Activated CD8-positive, alpha-beta T cell treated with anti-CD3 and anti-CD28 coated beads, Interleukin-2, amount 10 ng/mL, durations not matched to agents 7 days and 5 days (primary cell): Measurements from ENCODE around the gene NPFFR1. TPM values are rescaled to one million over a fixed set of nuclear protein-coding genes. Genes with fewer than 3 reads are reported as not detected.

Source experiments
- ATAC-seq: fragments of 150-1000 bp; cut with Tn5 transposase; one replicate; pipeline ENCODE4 v1.10.0; 2021; ENCODE audit warnings: moderate library complexity
- CTCF ChIA-PET: fragments of 350-600 bp; sonication (Branson Sonifier 250); formaldehyde crosslinking; loops from one replicate; lab custom pipeline; 2021; ENCODE audit warnings: antibody characterized with exemption; lab: Charles Lee
- POLR2A ChIA-PET: fragments of 350-600 bp; sonication (Branson Sonifier 250); formaldehyde crosslinking; loops from one replicate; lab custom pipeline; 2021; ENCODE audit warnings: antibody characterized with exemption; lab: Charles Lee
- DNase-seq: peaks from one replicate; pipeline ENCODE4 v3.0.0-alpha.2; 2020
- H3K27ac Mint-ChIP-seq: one replicate; pipeline ENCODE4 v1.8.0; 2021; ENCODE audit warnings: mild to moderate bottlenecking, mixed read lengths
- H3K27me3 Mint-ChIP-seq: one replicate; pipeline ENCODE4 v1.8.0; 2021; ENCODE audit warnings: low read depth, mixed read lengths
- H3K36me3 Mint-ChIP-seq: one replicate; pipeline ENCODE4 v1.8.0; 2021; ENCODE audit warnings: low read depth, mixed read lengths
- H3K4me1 Mint-ChIP-seq: one replicate; pipeline ENCODE4 v1.8.0; 2021; ENCODE audit warnings: low read depth, mixed read lengths
- H3K4me3 Mint-ChIP-seq: one replicate; pipeline ENCODE4 v1.8.0; 2021; ENCODE audit warnings: mild to moderate bottlenecking, mixed read lengths
- H3K9me3 Mint-ChIP-seq: one replicate; pipeline ENCODE4 v1.8.0; 2022; ENCODE audit warnings: mixed read lengths; ENCODE audit not compliant: insufficient read depth
- total RNA-seq, 2 experiments: library from RNA; stranded (reverse); gene quantifications; one replicate each; pipeline ENCODE4 v1.2.3, GENCODE V29; 2021

NPFFR1 gene
- total RNA-seq, 2 experiments from 2014 or later, result not detected

DNA sequence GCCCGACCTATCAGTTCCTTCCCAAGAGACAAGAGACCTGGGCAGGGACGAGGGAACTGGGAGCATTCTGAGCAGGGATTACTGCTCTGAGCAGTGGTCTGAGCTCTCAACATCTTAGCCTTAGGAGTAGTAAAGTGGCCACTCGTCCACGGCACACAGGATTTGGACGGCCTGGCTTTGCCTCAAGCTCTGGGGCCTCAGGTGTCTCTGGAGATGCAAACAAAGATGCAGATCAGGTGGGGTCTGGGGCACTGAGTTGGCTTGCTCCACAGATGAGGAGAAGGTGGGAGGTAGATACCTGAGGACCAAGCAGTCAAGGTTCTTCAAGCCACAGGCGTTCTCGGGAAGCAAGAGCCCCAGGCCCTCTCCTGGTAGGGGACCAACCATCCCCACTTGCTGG is 16.1 kb upstream of the NPFFR1 start:
- ChIA-PET CTCF (interaction anchor here (2.1 kb wide), 1 partner anchor 65 kb away, joined by 6 read pairs; no protein-coding TSS in a partner anchor), POLR2A (no interaction called here)
- H3K4me1 Mint-ChIP-seq, result peaks cover 5% of the 10 kb centered on the region
- ATAC-seq (no peak), DNase-seq (no peak)
- H3K4me3 Mint-ChIP-seq, result no peak overlapping the region
- H3K9me3 Mint-ChIP-seq, result no peaks in the 10 kb centered on the region
- no peaks in the 10 kb centered on the region for H3K27me3 Mint-ChIP-seq
- no peak overlapping the region for H3K27ac Mint-ChIP-seq
- no peaks in the 10 kb centered on the region for H3K36me3 Mint-ChIP-seq

DNA sequence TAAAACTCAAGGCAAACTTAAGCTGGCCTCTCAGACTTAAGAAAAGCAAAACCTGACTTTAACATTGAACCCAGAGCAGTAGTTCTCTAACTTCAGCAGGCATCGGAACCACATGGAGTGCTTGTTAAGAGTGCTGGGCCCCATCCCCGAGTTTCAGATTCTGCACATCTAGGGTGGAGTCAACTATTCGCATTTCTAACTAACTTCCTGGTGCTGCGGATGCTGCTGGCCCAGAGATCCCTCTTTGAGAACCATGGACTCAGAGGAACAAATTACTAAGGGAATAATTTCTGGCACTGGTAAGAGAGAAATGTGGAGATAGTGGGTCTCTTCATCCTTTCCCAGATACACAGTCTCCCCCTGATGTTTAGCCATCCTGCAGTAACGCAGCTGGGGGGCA is 14.6 kb upstream of the NPFFR1 start:
- ChIA-PET CTCF (interaction anchor here (0.9 to 2.1 kb wide), 2 partner anchors 66 to 77 kb away, joined by 3 to 6 read pairs; no protein-coding TSS in a partner anchor), POLR2A (interaction anchor here (0.6 kb wide), 1 partner anchor 18 kb away, joined by 3 read pairs; no protein-coding TSS in a partner anchor)
- no peak for DNase-seq
- H3K9me3 Mint-ChIP-seq, result no peaks in the 10 kb centered on the region
- H3K27ac Mint-ChIP-seq, result no peak overlapping the region
- ATAC-seq, result no peak
- no peaks in the 10 kb centered on the region for H3K27me3 Mint-ChIP-seq
- peaks cover 7% of the 10 kb centered on the region for H3K4me1 Mint-ChIP-seq
- H3K4me3 Mint-ChIP-seq, result no peak overlapping the region
- no peaks in the 10 kb centered on the region for H3K36me3 Mint-ChIP-seq

DNA sequence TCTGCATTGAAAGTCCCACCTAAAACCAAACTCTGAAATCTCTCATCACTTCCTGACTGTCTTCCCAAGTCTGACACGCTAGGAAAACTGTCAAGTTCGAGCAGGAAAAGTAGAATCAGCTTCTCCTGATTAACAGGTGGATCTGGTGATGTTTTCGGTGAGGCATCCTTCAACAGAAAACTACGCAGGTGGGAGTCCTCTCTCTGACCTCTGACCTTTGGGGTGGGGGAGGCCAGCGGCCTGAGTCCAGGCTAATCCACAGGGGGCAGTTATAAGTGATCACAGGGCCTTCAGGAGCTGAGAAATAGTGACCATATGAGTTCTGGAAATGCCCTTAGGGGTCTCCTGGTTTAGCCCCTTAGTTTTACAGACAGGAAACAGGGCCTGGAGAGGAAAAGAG is 13.4 kb upstream of the NPFFR1 start:
- H3K27ac Mint-ChIP-seq, result no peak overlapping the region
- H3K4me3 Mint-ChIP-seq, result no peak overlapping the region
- H3K27me3 Mint-ChIP-seq, result no peaks in the 10 kb centered on the region
- ATAC-seq (no peak), DNase-seq (no peak)
- CTCF ChIA-PET, result interaction anchor here (0.9 to 1.1 kb wide), 2 partner anchors 67 to 75 kb away, joined by 3 read pairs; no protein-coding TSS in a partner anchor
- H3K4me1 Mint-ChIP-seq, result peaks cover 12% of the 10 kb centered on the region
- POLR2A ChIA-PET, result no interaction called here
- H3K36me3 Mint-ChIP-seq, result no peaks in the 10 kb centered on the region
- no peaks in the 10 kb centered on the region for H3K9me3 Mint-ChIP-seq

DNA sequence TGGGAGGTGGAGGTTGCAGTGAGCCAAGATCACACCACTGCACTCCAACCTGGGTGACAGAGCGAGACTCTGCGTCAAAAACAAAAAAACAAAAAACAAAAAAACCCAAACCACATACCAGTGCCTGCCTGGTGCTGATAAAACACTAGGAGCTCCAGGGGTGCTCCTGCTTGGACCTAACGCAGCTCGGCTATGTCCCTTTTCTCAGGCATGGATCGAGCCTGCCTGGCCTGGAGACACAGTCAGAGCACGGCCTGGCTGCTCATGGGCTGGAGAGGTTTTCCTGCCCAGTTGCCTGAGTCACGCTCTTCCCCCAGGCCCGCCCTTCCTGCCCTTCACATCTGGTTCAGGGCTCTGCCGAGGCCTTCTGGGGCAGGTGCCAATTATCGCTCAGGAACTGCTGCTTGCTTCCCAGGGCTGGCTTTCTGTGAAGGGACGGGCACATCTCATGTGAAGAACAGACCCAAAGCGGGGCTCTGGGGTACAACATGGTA is 12.6 kb upstream of the NPFFR1 start:
- no peak for DNase-seq
- no peaks in the 10 kb centered on the region for H3K36me3 Mint-ChIP-seq
- peaks cover 12% of the 10 kb centered on the region for H3K4me1 Mint-ChIP-seq
- ChIA-PET CTCF (interaction anchor here (1.1 kb wide), 1 partner anchor 68 kb away, joined by 3 read pairs; no protein-coding TSS in a partner anchor), POLR2A (no interaction called here)
- H3K27me3 Mint-ChIP-seq, result no peaks in the 10 kb centered on the region
- no peaks in the 10 kb centered on the region for H3K9me3 Mint-ChIP-seq
- no peak for ATAC-seq
- no peak overlapping the region for H3K27ac Mint-ChIP-seq
- H3K4me3 Mint-ChIP-seq, result no peak overlapping the region

DNA sequence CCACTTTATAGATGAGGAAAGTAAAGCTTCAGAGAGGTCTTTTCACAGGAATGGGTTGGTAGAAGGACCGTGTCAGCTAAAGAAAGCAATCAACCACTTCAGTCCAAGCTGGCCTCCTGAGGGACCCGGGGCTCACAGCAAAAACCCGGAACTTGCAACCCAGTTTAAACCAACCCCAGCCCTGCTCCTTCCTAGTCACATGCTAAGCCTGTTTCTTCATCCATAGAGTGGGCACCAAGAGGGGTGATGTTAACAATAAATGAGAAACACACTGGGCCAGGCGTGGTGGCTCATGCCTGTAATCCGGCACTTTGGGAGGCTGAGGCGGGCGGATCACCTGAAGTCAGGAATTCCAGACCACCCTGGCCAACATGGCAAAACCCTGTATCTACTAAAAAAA is 12.1 kb upstream of the NPFFR1 start:
- DNase-seq, result no peak
- Mint-ChIP-seq H3K4me1 (peaks cover 12% of the 10 kb centered on the region), H3K9me3 (no peaks in the 10 kb centered on the region), H3K27ac (no peak overlapping the region), H3K4me3 (no peak overlapping the region), H3K36me3 (no peaks in the 10 kb centered on the region), H3K27me3 (no peaks in the 10 kb centered on the region)
- ChIA-PET CTCF (interaction anchor here (1.1 kb wide), 1 partner anchor 68 kb away, joined by 3 read pairs; no protein-coding TSS in a partner anchor), POLR2A (no interaction called here)
- no peak for ATAC-seq

DNA sequence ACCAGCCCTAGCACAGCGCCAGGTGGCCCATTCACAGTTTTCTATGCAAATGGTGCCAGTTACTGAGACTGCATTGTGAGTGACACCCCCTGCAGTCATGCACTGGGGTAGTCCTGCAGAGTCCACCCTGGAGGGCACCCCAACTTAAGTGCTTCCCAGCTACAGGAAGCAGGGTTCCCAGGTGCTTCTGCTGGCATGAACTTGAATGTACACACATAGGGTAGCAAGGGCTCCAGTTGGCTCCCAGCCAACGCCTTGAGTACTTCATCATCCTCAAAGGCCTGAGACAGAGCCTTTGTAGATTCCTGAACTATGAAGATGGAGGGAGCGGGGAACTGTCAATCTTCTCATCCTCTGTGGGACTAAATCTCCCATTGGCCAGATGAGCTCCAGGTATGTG is 11.5 kb upstream of the NPFFR1 start:
- Mint-ChIP-seq H3K9me3 (no peaks in the 10 kb centered on the region), H3K4me3 (no peak overlapping the region), H3K27ac (no peak overlapping the region), H3K4me1 (peaks cover 12% of the 10 kb centered on the region), H3K36me3 (no peaks in the 10 kb centered on the region), H3K27me3 (no peaks in the 10 kb centered on the region)
- DNase-seq, result no peak
- ChIA-PET CTCF (no interaction called here), POLR2A (no interaction called here)
- no peak for ATAC-seq

DNA sequence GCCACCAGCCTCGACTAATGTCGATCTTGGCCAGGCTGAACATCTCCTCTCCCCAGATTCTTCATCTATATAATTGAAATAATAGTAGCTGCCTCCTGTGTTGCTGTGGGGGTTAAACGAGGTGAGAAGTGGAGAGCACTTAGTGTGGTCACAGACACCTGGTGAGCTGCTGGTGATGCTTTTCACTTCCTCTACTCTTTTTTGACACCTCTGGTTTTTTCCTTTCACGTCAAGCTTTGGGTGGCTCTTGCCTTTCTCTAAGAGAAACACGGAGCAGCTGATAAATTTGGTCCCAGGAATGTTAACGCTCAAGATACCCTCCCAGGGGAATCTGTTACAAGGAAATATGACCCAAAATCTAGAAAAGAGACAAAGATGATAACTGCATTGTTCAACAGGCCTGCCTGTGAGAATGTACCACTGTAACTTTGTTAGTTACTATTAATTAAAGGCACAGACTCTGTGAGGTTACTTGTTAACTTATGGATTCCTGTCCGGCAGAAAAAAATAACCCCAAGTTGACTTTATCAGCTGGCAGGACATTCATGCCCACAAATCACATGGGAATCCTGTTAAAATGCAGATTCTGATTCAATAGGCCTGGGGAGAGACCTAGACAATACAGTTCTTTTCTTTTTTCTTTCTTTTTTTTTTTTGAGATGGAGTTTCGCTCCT is 9.5 kb upstream of the NPFFR1 start:
- DNase-seq (no peak), ATAC-seq (no peak)
- POLR2A ChIA-PET, result interaction anchor here (0.6 kb wide), 1 partner anchor 19 kb away, joined by 3 read pairs; no protein-coding TSS in a partner anchor
- Mint-ChIP-seq H3K9me3 (no peaks in the 10 kb centered on the region), H3K36me3 (no peaks in the 10 kb centered on the region), H3K27me3 (peaks cover 9% of the 10 kb centered on the region), H3K4me1 (peaks cover 12% of the 10 kb centered on the region), H3K4me3 (no peak overlapping the region), H3K27ac (no peak overlapping the region)
- CTCF ChIA-PET, result interaction anchor here (1.4 to 1.6 kb wide), 3 partner anchors 20 to 72 kb away, joined by 4 to 5 read pairs (median 5); no protein-coding TSS in a partner anchor

DNA sequence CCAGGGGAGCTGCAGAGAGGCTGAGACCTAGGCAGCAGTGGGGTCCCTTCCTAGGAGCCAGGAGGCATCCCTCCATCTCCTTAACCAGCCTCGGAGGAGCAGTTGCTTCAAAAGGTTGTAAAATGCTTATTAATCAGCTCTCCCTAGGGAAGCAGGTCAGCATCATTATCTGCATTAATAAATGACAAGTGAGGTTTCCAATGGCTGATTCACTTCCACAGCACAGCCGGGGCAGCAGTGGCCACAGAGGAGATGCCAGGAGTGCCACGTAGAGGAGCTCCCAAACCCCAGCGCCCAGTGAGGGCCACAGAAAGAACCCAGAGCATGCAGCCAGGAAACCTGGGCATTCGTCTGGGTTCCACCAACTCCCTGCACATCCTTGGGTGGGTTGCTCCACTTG is 8.2 kb upstream of the NPFFR1 start:
- POLR2A ChIA-PET, result no interaction called here
- CTCF ChIA-PET, result interaction anchor here (0.9 to 1.5 kb wide), 3 partner anchors 8 to 68 kb away, joined by 3 to 4 read pairs (median 3); partner anchors contain the start of gene NPFFR1
- peaks cover 11% of the 10 kb centered on the region for H3K4me1 Mint-ChIP-seq
- no peak overlapping the region for H3K4me3 Mint-ChIP-seq
- H3K9me3 Mint-ChIP-seq, result no peaks in the 10 kb centered on the region
- ATAC-seq (no peak), DNase-seq (no peak)
- H3K27ac Mint-ChIP-seq, result no peak overlapping the region
- no peaks in the 10 kb centered on the region for H3K36me3 Mint-ChIP-seq
- peaks cover 18% of the 10 kb centered on the region for H3K27me3 Mint-ChIP-seq

DNA sequence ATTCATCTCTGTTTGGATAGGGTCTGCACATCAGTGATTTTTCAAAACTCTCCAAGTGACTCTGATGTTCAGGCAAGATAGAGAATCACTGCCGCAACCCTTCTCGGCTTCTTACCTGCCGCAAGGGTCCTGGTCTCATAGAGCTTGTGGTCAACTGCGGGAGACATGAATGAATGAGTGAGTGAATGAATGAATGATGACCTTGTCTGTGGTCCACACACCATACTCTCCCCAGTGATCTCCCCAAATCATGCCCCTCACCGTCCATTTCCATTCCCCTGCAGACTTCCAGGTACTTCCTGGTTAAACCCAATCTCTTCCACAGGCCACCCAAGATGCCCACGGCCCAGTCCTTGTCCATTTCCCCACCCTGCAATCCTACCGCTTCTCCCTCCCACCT is 5.9 kb upstream of the NPFFR1 start:
- no peaks in the 10 kb centered on the region for H3K36me3 Mint-ChIP-seq
- H3K4me1 Mint-ChIP-seq, result peaks cover 7% of the 10 kb centered on the region
- peaks cover 36% of the 10 kb centered on the region for H3K27me3 Mint-ChIP-seq
- DNase-seq (no peak), ATAC-seq (no peak)
- CTCF ChIA-PET, result interaction anchor here (2.1 kb wide), 1 partner anchor 67 kb away, joined by 7 read pairs; no protein-coding TSS in a partner anchor
- no peak overlapping the region for H3K27ac Mint-ChIP-seq
- H3K4me3 Mint-ChIP-seq, result no peak overlapping the region
- POLR2A ChIA-PET, result no interaction called here
- H3K9me3 Mint-ChIP-seq, result no peaks in the 10 kb centered on the region

DNA sequence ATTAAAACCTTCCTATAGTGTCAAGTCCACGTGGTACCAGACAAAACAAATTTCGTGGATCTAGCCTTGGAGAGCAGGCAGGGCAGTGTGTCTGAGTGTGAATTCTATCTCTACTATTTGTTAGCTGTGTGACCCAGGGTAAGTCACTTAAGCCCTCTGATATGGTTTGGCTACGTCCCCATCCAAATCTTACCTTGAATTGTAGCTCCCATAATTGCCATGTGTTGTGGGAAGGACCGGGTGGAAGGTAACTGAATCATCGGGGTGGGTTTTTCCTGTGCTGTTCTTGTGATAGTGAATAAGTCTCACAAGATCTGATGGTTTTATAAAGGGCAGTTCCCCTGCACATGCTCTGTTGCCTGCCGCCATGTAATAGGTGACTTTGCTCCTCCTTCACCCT is 2.8 kb upstream of the NPFFR1 start:
- Mint-ChIP-seq H3K4me1 (peaks cover 3% of the 10 kb centered on the region), H3K36me3 (no peaks in the 10 kb centered on the region), H3K9me3 (no peaks in the 10 kb centered on the region), H3K27me3 (peaks cover 63% of the 10 kb centered on the region), H3K4me3 (no peak overlapping the region), H3K27ac (no peak overlapping the region)
- DNase-seq (no peak), ATAC-seq (no peak)
- CTCF ChIA-PET, result no interaction called here
- POLR2A ChIA-PET, result no interaction called here

DNA sequence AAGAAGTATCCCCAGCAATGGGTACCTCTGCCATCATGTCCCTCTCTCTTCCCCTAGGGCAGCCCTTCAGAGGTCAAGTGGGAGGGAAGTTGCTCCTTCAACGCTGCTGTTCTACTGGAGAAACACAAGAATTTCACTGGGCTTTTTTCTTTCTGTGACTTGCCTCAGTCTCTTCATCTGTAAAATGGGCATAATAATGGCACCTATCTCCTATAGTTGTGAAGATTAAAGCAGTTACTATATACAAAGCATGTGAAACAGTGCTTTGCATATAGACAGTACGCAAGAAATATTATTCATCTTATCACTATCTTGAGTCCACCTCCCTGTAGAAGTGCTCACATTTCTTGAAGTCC is 1.6 kb upstream of the NPFFR1 start:
- Mint-ChIP-seq H3K4me3 (no peak overlapping the region), H3K36me3 (no peaks in the 10 kb centered on the region), H3K27me3 (peaks cover 71% of the 10 kb centered on the region), H3K27ac (no peak overlapping the region), H3K9me3 (no peaks in the 10 kb centered on the region), H3K4me1 (peaks cover 3% of the 10 kb centered on the region)
- DNase-seq, result no peak
- ChIA-PET CTCF (no interaction called here), POLR2A (interaction anchor here (0.7 kb wide), 1 partner anchor 21 kb away, joined by 3 read pairs; no protein-coding TSS in a partner anchor)
- no peak for ATAC-seq
